H1 (cell line): ENCODE data around the gene CCDC107. TPM values are rescaled to one million over a fixed set of nuclear protein-coding genes. Genes with fewer than 3 reads are reported as not detected.

Experiments used
- CTCF ChIA-PET: fragments of 300-600 bp; sonication (Branson Sonifier 250); formaldehyde crosslinking; loops from one replicate; lab custom pipeline; 2021; ENCODE audit not compliant: partially characterized antibody; lab: Charles Lee
- POLR2A ChIA-PET: fragments of 300-600 bp; sonication (Branson Sonifier 250); formaldehyde crosslinking; loops from one replicate; lab custom pipeline; 2021; ENCODE audit warnings: inconsistent platforms; ENCODE audit not compliant: partially characterized antibody; lab: Charles Lee
- DNase-seq, 2 experiments: peaks; one replicate each; pipeline versions ENCODE4 v3.0.0 to v3.0.0-alpha.2; 2010 to 2022; ENCODE audit warnings: low spot score in 2 of 2, low read depth in 1 of 2, mixed read lengths in 1 of 2
- FAIRE-seq: peaks from 2 replicates; lab custom pipeline; 2011; peaks lifted over from hg19 to GRCh38; lab: Jason Lieb, UNC
- H2AFZ ChIP-seq: 2 replicates; pipeline ENCODE4 v1.8.1; 2012; ENCODE audit warnings: low read length, inconsistent platforms
- H2AK5ac ChIP-seq: 2 replicates; pipeline ENCODE4 v1.6.1; 2013; ENCODE audit warnings: low read depth, low read length
- H2BK120ac ChIP-seq: replicated peaks from 2 replicates; pipeline ENCODE3; 2013; ENCODE audit warnings: low read depth, low read length, inconsistent platforms
- H2BK12ac ChIP-seq: 2 replicates; pipeline ENCODE4 v1.6.1; 2013; ENCODE audit warnings: low read depth, low read length
- H2BK15ac ChIP-seq: 2 replicates; pipeline ENCODE4 v1.6.1; 2013; ENCODE audit warnings: low read length
- H2BK20ac ChIP-seq: 2 replicates; pipeline ENCODE4 v1.6.1; 2013; ENCODE audit warnings: low read length
- H2BK5ac ChIP-seq: 2 replicates; pipeline ENCODE4 v1.6.1; 2013; ENCODE audit warnings: low read depth, low read length
- H3K14ac ChIP-seq: 2 replicates; pipeline ENCODE4 v1.6.1; 2013; ENCODE audit warnings: inconsistent platforms; ENCODE audit not compliant: insufficient read length
- H3K18ac ChIP-seq: 2 replicates; pipeline ENCODE4 v1.6.1; 2013; ENCODE audit warnings: low read length; ENCODE audit errors: extremely low read depth
- H3K23ac ChIP-seq: 2 replicates; pipeline ENCODE4 v1.6.1; 2013; ENCODE audit warnings: inconsistent platforms; ENCODE audit not compliant: insufficient read length
- H3K23me2 ChIP-seq: 2 replicates; pipeline ENCODE4 v1.6.1; 2013; ENCODE audit warnings: low read depth, low read length
- H3K27ac ChIP-seq: 2 replicates; pipeline ENCODE4 v1.6.1; 2011; ENCODE audit warnings: low read depth, low read length, inconsistent platforms
- H3K27me3 ChIP-seq, 4 experiments: replicated peaks in 1 of 4; 1 replicate in 1 of 4; 2 replicates in 3 of 4; pipeline versions ENCODE4 v1.6.1 to v1.8.1; 2011 to 2013; ENCODE audit warnings: low read length in 3 of 4, mild to moderate bottlenecking in 3 of 4, inconsistent platforms in 2 of 4, mixed read lengths in 2 of 4, moderate library complexity in 1 of 4; ENCODE audit not compliant: control insufficient read depth in 3 of 4, insufficient read depth in 3 of 4; ENCODE audit errors: extremely low read depth in 1 of 4
- H3K36me3 ChIP-seq, 4 experiments: 2 replicates each; pipeline versions ENCODE4 v1.6.1 to v1.8.1; 2011 to 2013; ENCODE audit warnings: mild to moderate bottlenecking in 4 of 4, low read length in 3 of 4, moderate library complexity in 2 of 4, control low read depth in 1 of 4, inconsistent platforms in 1 of 4; ENCODE audit not compliant: insufficient read depth in 4 of 4, control insufficient read depth in 2 of 4
- H3K4ac ChIP-seq: replicated peaks from 2 replicates; pipeline ENCODE3; 2013; ENCODE audit warnings: low read length, low read depth, mixed read lengths, inconsistent platforms; ENCODE audit not compliant: insufficient read length
- H3K4me1 ChIP-seq, 4 experiments: replicated peaks in 1 of 4; 1 replicate in 1 of 4; 2 replicates in 3 of 4; pipeline versions ENCODE4 v1.6.1 to v1.8.1; 2011 to 2013; ENCODE audit warnings: low read length in 3 of 4, inconsistent platforms in 2 of 4, mixed read lengths in 1 of 4; ENCODE audit not compliant: insufficient read depth in 4 of 4, control insufficient read depth in 3 of 4
- H3K4me2 ChIP-seq, 2 experiments: 2 replicates each; pipeline versions ENCODE4 v1.6.1 to v1.8.1; 2011 to 2013; ENCODE audit warnings: low read depth in 2 of 2, low read length in 2 of 2, control low read depth in 1 of 2, inconsistent platforms in 1 of 2, mild to moderate bottlenecking in 1 of 2; ENCODE audit not compliant: insufficient read depth in 1 of 2
- H3K4me3 ChIP-seq, 4 experiments: fragments of 200-600, 300-600 bp in 1 of 4; sonication (generic), shearing (Covaris generic), sonication (Bioruptor Twin) in 1 of 4; 2 replicates each; pipeline versions ENCODE4 v1.5.1 to v1.8.1; 2011 to 2016; ENCODE audit warnings: low read length in 4 of 4, low read depth in 3 of 4, control low read depth in 2 of 4, inconsistent platforms in 2 of 4, mild to moderate bottlenecking in 2 of 4, mixed read lengths in 1 of 4, moderate library complexity in 1 of 4; ENCODE audit not compliant: insufficient read depth in 2 of 4; ENCODE audit errors: extremely low read depth in 1 of 4
- H3K56ac ChIP-seq: replicated peaks from 2 replicates; pipeline ENCODE3; 2013; ENCODE audit warnings: low read depth, mild to moderate bottlenecking, mixed read lengths, low read length, inconsistent platforms; ENCODE audit not compliant: insufficient read length
- H3K79me1 ChIP-seq: 2 replicates; pipeline ENCODE4 v1.6.1; 2013; ENCODE audit warnings: low read depth, low read length, control low read depth
- H3K79me2 ChIP-seq, 2 experiments: 2 replicates each; pipeline versions ENCODE4 v1.6.1 to v1.8.1; 2012 to 2013; ENCODE audit warnings: low read length in 2 of 2, mild to moderate bottlenecking in 2 of 2, inconsistent platforms in 1 of 2; ENCODE audit not compliant: insufficient read depth in 2 of 2, control insufficient read depth in 1 of 2
- H3K9ac ChIP-seq, 4 experiments: replicated peaks in 1 of 4; 1 replicate in 1 of 4; 2 replicates in 3 of 4; pipeline versions ENCODE4 v1.6.1 to v1.8.1; 2011 to 2013; ENCODE audit warnings: low read depth in 3 of 4, low read length in 3 of 4, control low read depth in 2 of 4, mild to moderate bottlenecking in 2 of 4, moderate library complexity in 2 of 4, inconsistent platforms in 1 of 4; ENCODE audit errors: extremely low read depth in 1 of 4
- H3K9me3 ChIP-seq, 2 experiments: 2 replicates each; pipeline versions ENCODE4 v1.6.1 to v1.8.1; 2012 to 2013; ENCODE audit warnings: mild to moderate bottlenecking in 2 of 2, moderate library complexity in 2 of 2, control low read depth in 1 of 2, inconsistent platforms in 1 of 2, low read depth in 1 of 2, low read length in 1 of 2, mixed read lengths in 1 of 2; ENCODE audit not compliant: insufficient read depth in 2 of 2
- H4K20me1 ChIP-seq, 2 experiments: replicated peaks in 1 of 2; 2 replicates each; pipeline versions ENCODE3 to v1.8.1; 2011 to 2013; ENCODE audit warnings: inconsistent platforms in 2 of 2, low read length in 2 of 2, mild to moderate bottlenecking in 1 of 2; ENCODE audit not compliant: insufficient read depth in 2 of 2, control insufficient read depth in 1 of 2
- H4K5ac ChIP-seq: 2 replicates; pipeline ENCODE4 v1.6.1; 2013; ENCODE audit warnings: low read length, low read depth, mixed read lengths, inconsistent platforms; ENCODE audit not compliant: insufficient read length
- H4K8ac ChIP-seq: 2 replicates; pipeline ENCODE4 v1.8.0; 2013; ENCODE audit warnings: mild to moderate bottlenecking, moderate library complexity, low read length, inconsistent platforms; ENCODE audit not compliant: insufficient read depth; ENCODE audit errors: extremely low read depth
- H4K91ac ChIP-seq: replicated peaks from 2 replicates; pipeline ENCODE3; 2013; ENCODE audit warnings: low read length, mixed read lengths, inconsistent platforms; ENCODE audit not compliant: insufficient read length
- BACH1 ChIP-seq: IDR thresholded peaks from 2 replicates; pipeline ENCODE4 v1.6.1; 2012; ENCODE audit warnings: low read length, improper control_type of control experiment
- CBX8 ChIP-seq: fragments of 300-800, 300-1000 bp; sonication (generic); IDR thresholded peaks from 2 replicates; pipeline ENCODE4 v1.7.1; 2016; ENCODE audit warnings: low read depth, low read length, borderline replicate concordance
- HDAC2 ChIP-seq, 2 experiments: fragments of 300-600 bp in 1 of 2; sonication (generic) in 1 of 2; IDR thresholded peaks; 2 replicates each; pipeline ENCODE4 v1.6.1; 2011 to 2012; ENCODE audit warnings: low read depth in 2 of 2, low read length in 2 of 2, mild to moderate bottlenecking in 2 of 2, moderate library complexity in 2 of 2, borderline replicate concordance in 1 of 2, inconsistent platforms in 1 of 2
- HDAC6 ChIP-seq: IDR thresholded peaks from one replicate; pipeline ENCODE4 v1.7.1; 2012; ENCODE audit warnings: low read depth, mild to moderate bottlenecking, inconsistent platforms, low read length, moderate library complexity
- PHF8 ChIP-seq: fragments of 200-600 bp; sonication (generic); conservative IDR thresholded peaks from 2 replicates; pipeline ENCODE4 v1.7.1; 2012; ENCODE audit warnings: low read depth, mild to moderate bottlenecking, inconsistent platforms, low read length, moderate library complexity
- SAP30 ChIP-seq: fragments of 300-600 bp; sonication (generic); IDR thresholded peaks from 2 replicates; pipeline ENCODE4 v1.7.1; 2012; ENCODE audit warnings: low read length, moderate library complexity, mild to moderate bottlenecking, inconsistent platforms; ENCODE audit not compliant: insufficient read depth, insufficient replicate concordance
- SIX5 ChIP-seq: IDR thresholded peaks from 2 replicates; pipeline ENCODE4 v1.6.1; 2011; ENCODE audit warnings: mild to moderate bottlenecking, low read depth, low read length
- TCF12 ChIP-seq: IDR thresholded peaks from 2 replicates; pipeline ENCODE4 v1.6.1; 2011; ENCODE audit warnings: low read depth, mild to moderate bottlenecking, low read length
- WGBS, 2 experiments: shearing (Covaris generic) in 1 of 2; methylation state at CpG; one replicate each; pipeline versions ENCODE4 v1.1.6 to v1.1.7; 2013 to 2015; ENCODE audit warnings: low lambda C conversion rate in 2 of 2, mixed read lengths in 2 of 2, inconsistent platforms in 1 of 2, low coverage in 1 of 2, missing lambda C conversion rate in 1 of 2; ENCODE audit not compliant: insufficient replicate concordance in 2 of 2, insufficient coverage in 1 of 2, insufficient read length in 1 of 2; ENCODE audit errors: extremely low coverage in 1 of 2, missing lambda C conversion rate in 1 of 2; 5-methylcytosine and 5-hydroxymethylcytosine counted together
- polyA plus RNA-seq, 7 experiments: library from polyadenylated mRNA; depleted of rRNA in 3 of 7; stranded (reverse) in 5 of 7; unstranded in 2 of 7; fragments of >200 nt in 5 of 7; fragments of 200-250 nt in 2 of 7; gene quantifications; 1 replicate in 5 of 7; 2 replicates in 1 of 7; 4 replicates in 1 of 7; pipeline versions ENCODE4 v1.2.1 to v1.2.3, GENCODE V29; 2011 to 2013; ENCODE audit warnings: missing spikeins in 2 of 7, mixed read lengths in 2 of 7
- total RNA-seq: library from RNA; stranded (reverse); fragmentation: NEBNext Ultra II Directional; extraction: Animal tissue kit (Norgen Biotek cat#: 25700); gene quantifications from 2 replicates; pipeline ENCODE4 v1.2.1, GENCODE V29; 2021
- TF ChIP-seq, protein P1 (sequence below): IDR thresholded peaks from 2 replicates; pipeline ENCODE4 v1.6.1; 2011; ENCODE audit warnings: low read length, improper control_type of control experiment
- TF ChIP-seq, protein P2 (sequence below), 3 experiments: IDR thresholded peaks; 1 replicate in 2 of 3; 2 replicates in 1 of 3; pipeline versions ENCODE4 v1.5.1 to v1.6.1; 2011; ENCODE audit warnings: low read length in 3 of 3, mild to moderate bottlenecking in 3 of 3, inconsistent platforms in 2 of 3, low read depth in 1 of 3, moderate library complexity in 1 of 3; ENCODE audit not compliant: insufficient read depth in 1 of 3; ENCODE audit errors: control extremely low read depth in 1 of 3

The CCDC107 gene
- total and polyA plus RNA-seq, 2 of the 8 experiments (the other 6 are each of a cell fraction or from before 2014, with no cell fraction given): 8.2 to 9.0 TPM

DNA sequence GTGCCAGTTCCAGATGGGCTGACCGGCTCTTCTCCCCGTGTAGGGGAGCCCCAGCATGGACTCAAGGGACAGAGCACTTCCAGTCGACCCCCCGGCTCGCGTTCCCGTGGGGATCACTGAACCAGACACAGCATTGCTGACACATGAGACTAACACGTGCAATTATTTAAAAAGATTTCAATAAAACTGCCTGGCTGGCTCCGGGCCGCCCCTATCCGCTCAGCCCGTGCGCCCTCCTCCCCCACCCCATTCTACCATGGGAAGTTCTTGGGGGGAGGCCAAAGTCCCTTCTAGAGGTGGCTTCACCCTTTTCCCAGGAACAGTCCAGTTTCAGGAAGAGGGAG, 48.3 kb upstream of the CCDC107 start:
- no peak overlapping the region for H4K5ac ChIP-seq
- no peak overlapping the region for H3K23ac ChIP-seq
- H3K18ac ChIP-seq: no peak overlapping the region
- H2AFZ ChIP-seq: no peak overlapping the region
- no peak overlapping the region for H4K8ac ChIP-seq
- H2BK120ac ChIP-seq: no peak overlapping the region
- DNase-seq (no peak), FAIRE-seq (no peak)
- peaks cover 0 to 15% of the 10 kb centered on the region in 2 experiments for H4K20me1 ChIP-seq
- ChIA-PET POLR2A (no interaction called here), CTCF (interaction anchor here (1.5 to 6.1 kb wide), 7 partner anchors 10 to 147 kb away, joined by 3 to 47 read pairs (median 6); partner anchors contain the start of genes CCDC107 and RMRP)
- H2AK5ac ChIP-seq: no peak overlapping the region
- H3K23me2 ChIP-seq: peaks cover 6% of the 10 kb centered on the region
- H3K9me3 ChIP-seq: no peaks in the 10 kb centered on the region
- no peaks in the 10 kb centered on the region for H3K79me1 ChIP-seq
- H2BK12ac ChIP-seq: no peak overlapping the region
- no peaks in the 10 kb centered on the region for H3K27me3 ChIP-seq
- H3K4me2 ChIP-seq: no peak overlapping the region
- H2BK5ac ChIP-seq: no peak overlapping the region
- no peak overlapping the region for H3K4ac ChIP-seq
- no peak overlapping the region for H3K27ac ChIP-seq
- peaks cover 3 to 12% (median 9%) of the 10 kb centered on the region in 4 experiments; a peak in 5 of 8 replicates for H3K36me3 ChIP-seq
- no peak overlapping the region for H2BK20ac ChIP-seq
- H3K9ac ChIP-seq: no peak overlapping the region
- 81% methylated on average over 12 of the region's 13 CpGs; no CpG with 5 or more reads in 1 of the 2 experiments for WGBS, 2 experiments
- no peak overlapping the region for H3K56ac ChIP-seq
- no peak overlapping the region for H3K14ac ChIP-seq
- peaks cover 0 to 2% of the 10 kb centered on the region in 2 experiments; a peak in 1 of 4 replicates for H3K79me2 ChIP-seq
- no peak overlapping the region for H4K91ac ChIP-seq
- H3K4me3 ChIP-seq: no peak overlapping the region
- peaks cover 0 to 3% (median under 1%) of the 10 kb centered on the region in 4 experiments; a peak in 3 of 7 replicates for H3K4me1 ChIP-seq
- H2BK15ac ChIP-seq: no peak overlapping the region
- no peak for TF ChIP-seq PHF8
- no peak for TF ChIP-seq HDAC2 (IDR thresholded peaks at IDR 0.05; ENCODE audit: borderline replicate concordance in 1 of 2, low read depth in 2 of 2, low read length in 2 of 2)
- no peak for TF ChIP-seq HDAC6
- TF ChIP-seq TCF12: no peak
- TF ChIP-seq SAP30: no peak
- no peak for TF ChIP-seq BACH1
- TF ChIP-seq SIX5: no peak
- TF ChIP-seq, protein P1, sequence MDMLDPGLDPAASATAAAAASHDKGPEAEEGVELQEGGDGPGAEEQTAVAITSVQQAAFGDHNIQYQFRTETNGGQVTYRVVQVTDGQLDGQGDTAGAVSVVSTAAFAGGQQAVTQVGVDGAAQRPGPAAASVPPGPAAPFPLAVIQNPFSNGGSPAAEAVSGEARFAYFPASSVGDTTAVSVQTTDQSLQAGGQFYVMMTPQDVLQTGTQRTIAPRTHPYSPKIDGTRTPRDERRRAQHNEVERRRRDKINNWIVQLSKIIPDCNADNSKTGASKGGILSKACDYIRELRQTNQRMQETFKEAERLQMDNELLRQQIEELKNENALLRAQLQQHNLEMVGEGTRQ: no peak
- TF ChIP-seq CBX8: no peak
- TF ChIP-seq, protein P2, sequence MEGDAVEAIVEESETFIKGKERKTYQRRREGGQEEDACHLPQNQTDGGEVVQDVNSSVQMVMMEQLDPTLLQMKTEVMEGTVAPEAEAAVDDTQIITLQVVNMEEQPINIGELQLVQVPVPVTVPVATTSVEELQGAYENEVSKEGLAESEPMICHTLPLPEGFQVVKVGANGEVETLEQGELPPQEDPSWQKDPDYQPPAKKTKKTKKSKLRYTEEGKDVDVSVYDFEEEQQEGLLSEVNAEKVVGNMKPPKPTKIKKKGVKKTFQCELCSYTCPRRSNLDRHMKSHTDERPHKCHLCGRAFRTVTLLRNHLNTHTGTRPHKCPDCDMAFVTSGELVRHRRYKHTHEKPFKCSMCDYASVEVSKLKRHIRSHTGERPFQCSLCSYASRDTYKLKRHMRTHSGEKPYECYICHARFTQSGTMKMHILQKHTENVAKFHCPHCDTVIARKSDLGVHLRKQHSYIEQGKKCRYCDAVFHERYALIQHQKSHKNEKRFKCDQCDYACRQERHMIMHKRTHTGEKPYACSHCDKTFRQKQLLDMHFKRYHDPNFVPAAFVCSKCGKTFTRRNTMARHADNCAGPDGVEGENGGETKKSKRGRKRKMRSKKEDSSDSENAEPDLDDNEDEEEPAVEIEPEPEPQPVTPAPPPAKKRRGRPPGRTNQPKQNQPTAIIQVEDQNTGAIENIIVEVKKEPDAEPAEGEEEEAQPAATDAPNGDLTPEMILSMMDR (IDR thresholded peaks at IDR 0.05; ENCODE audit: control extremely low read depth in 1 of 3, insufficient read depth in 1 of 3, low read depth in 1 of 3, low read length in 3 of 3): no peak
